ENCODE results near the gene OR56B1.

DNA sequence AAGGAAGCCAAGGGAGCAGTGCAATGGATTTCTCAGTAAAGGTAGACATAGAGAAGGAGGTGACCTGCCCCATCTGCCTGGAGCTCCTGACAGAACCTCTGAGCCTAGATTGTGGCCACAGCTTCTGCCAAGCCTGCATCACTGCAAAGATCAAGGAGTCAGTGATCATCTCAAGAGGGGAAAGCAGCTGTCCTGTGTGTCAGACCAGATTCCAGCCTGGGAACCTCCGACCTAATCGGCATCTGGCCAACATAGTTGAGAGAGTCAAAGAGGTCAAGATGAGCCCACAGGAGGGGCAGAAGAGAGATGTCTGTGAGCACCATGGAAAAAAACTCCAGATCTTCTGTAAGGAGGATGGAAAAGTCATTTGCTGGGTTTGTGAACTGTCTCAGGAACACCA is 40.0 kb upstream of the OR56B1 start:
- TF ChIP-seq, protein P1, sequence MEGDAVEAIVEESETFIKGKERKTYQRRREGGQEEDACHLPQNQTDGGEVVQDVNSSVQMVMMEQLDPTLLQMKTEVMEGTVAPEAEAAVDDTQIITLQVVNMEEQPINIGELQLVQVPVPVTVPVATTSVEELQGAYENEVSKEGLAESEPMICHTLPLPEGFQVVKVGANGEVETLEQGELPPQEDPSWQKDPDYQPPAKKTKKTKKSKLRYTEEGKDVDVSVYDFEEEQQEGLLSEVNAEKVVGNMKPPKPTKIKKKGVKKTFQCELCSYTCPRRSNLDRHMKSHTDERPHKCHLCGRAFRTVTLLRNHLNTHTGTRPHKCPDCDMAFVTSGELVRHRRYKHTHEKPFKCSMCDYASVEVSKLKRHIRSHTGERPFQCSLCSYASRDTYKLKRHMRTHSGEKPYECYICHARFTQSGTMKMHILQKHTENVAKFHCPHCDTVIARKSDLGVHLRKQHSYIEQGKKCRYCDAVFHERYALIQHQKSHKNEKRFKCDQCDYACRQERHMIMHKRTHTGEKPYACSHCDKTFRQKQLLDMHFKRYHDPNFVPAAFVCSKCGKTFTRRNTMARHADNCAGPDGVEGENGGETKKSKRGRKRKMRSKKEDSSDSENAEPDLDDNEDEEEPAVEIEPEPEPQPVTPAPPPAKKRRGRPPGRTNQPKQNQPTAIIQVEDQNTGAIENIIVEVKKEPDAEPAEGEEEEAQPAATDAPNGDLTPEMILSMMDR (IDR thresholded peaks at IDR 0.05) = no peak
- TF ChIP-seq POLR2A (IDR thresholded peaks at IDR 0.05) = no peak
